Right forelimb (tissue), 1 donor: ENCODE measurements around the gene NDST3.

Experiments used
- DNase-seq: peaks from one replicate; pipeline ENCODE4 v3.0.0-alpha.2; 2018

The NDST3 gene

DNA sequence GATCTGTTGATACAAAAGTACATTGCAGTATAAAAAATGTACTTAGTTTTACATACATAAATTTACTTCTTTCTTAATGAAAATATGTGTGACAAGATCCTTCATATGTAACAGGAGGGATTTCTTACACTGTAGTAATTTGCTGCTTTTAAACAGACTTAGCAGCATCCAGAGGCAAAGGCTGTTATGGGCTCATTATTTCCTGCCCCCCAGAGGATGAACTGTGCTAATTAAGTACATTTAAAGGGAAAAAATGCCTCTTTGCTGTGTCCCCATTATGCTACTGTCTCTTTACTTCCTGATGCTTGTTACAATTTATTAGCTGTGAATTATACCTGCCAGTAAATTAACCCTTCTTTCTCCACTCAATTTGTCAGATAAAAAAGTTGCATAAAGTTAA is 47.1 kb downstream of the NDST3 start:
- no peak for DNase-seq

GRCh38 chr4:118082182-118082581 is 47.9 kb downstream of the NDST3 start:
- DNase-seq, result no peak

DNA sequence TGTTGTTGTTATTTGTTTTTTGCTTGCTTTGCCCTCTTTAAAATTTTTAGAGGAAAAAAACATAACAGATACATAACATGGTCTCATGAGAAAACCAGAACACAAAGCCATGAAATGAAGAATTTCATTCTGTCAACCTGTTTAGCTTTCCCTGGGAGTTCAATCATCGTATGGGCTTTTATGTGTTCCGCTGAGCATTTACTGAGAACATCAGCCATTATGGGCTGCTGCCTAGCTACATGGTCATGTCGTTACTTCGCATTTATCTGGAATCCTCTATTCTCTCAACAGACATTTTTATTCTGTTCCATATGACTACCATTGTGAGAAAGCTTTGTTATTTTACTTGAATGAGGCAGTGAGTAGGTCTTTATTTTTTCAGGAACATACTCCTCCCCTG is 51.4 kb downstream of the NDST3 start:
- no peak for DNase-seq

- no peak for DNase-seq
Measured at GRCh38 chr4:118086344-118086743, 52.1 kb downstream of the NDST3 start.

DNA sequence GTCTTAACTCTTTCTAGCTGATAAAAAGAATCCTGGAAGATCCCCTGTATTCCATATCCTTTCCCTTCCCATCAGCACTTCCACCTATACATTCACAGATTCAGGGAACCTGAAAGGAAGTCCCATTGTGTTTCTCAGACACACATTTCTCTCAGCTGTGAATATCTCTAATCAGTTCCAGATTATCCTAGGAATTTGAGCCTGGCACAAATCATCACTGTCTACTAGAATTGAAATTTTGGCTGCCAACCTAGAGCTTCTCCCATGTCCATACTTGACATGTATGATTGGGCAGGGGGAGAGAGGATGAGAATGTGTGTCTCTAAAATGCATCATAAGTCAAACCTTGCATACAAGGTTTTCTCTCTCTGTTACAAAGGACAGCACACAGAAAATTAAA is 53.1 kb downstream of the NDST3 start:
- no peak for DNase-seq

- no peak for DNase-seq
Measured at GRCh38 chr4:118099106-118099505, 64.8 kb downstream of the NDST3 start.

GRCh38 chr4:118102195-118102594 is 67.9 kb downstream of the NDST3 start:
- DNase-seq, result no peak

DNA sequence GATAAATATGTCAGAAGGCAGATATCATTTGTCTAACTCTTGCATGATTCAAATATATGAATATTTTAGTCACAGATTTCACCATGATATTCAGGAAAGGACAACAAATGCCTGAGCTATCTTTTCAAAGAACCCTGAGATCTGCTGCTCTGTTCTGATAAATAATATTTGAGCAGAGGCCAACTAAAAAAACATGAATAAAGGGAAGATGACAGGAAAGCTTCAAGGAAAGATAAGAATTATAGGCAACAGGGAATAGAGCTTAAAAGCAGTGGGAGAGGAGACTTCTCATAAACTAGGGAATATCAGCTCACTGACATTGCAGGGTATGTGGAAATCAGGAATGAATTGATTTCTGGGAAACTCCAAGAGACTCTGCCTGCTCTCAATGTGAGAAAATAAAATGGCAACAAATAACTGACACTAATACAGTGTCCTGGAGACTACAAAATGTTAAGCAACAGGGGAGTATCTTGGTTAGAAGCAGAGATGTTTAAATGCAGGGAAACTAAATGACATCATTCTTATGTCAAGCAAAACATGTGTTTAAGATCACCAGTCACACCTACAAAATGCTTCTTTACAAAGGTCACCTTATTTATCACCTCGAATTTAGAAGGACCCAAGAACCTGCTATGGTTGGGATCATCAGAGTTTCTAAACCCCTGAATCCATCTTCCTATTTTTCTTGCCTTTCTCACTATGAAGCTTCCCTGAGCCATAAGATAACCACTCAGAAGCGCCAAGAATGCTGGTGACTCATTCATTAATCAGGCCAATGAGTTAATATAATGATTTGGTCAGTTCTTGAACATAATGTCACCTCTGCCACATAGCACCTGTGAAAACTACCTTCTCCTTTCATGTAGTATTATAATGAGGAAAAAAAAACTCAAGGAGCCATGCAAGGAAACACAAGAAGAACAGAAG is 78.1 kb downstream of the NDST3 start:
- no peak for DNase-seq

DNA sequence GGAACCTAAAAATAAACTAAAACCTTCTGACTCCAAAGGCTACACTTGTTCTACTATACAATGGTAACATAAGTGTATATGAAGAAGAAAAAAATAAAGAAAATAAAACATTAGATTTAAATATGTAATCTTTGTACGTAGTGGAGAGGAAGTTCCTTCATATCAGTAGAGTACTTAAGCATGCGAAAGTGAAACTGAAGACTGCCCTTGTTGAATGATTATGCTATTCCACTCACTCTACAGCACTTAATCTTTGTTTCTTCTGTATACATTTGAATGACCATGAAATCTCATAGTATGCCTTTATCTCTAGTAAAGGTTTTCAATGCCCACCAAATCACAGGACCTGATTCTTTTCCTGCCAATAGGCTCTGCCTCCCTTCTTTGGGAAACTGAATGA is 78.9 kb downstream of the NDST3 start:
- DNase-seq, result no peak

- DNase-seq, result no peak
Measured at GRCh38 chr4:118114720-118115119, 80.4 kb downstream of the NDST3 start.

DNA sequence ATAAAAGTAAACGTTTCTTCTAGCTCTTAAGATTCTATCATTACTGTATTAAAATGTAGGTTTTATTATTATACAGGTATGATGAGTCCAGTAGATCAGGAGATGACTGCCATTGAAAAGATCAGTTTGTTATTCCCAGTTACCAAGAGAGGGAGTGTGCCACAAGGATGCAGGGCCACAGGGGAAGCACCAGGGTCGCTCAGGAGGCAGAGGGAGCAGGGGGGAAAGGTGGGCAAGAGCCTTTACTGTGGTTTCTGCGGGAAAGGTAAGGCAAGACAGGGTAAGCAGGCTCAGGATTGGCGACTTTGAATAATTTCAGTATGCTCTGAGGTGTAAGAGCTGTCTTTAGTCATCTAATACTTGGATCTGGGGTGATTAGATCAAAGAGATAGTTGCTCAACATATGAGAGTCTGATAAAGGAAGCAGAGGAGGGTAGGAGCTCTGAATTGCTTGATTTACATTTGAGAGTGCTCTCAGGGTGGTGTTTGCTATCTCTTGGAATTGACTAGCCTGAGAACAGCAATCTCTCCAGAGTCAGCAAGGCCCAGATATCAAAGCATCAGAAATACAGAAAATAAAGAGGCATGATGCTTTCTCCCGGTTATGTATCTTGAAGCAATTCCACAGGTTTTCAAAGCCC is 86.0 kb downstream of the NDST3 start:
- no peak for DNase-seq

- DNase-seq, result no peak
Measured at GRCh38 chr4:118124997-118125396, 90.7 kb downstream of the NDST3 start.

- no peak for DNase-seq
Measured at GRCh38 chr4:118139241-118139640, 105.0 kb downstream of the NDST3 start.

DNA sequence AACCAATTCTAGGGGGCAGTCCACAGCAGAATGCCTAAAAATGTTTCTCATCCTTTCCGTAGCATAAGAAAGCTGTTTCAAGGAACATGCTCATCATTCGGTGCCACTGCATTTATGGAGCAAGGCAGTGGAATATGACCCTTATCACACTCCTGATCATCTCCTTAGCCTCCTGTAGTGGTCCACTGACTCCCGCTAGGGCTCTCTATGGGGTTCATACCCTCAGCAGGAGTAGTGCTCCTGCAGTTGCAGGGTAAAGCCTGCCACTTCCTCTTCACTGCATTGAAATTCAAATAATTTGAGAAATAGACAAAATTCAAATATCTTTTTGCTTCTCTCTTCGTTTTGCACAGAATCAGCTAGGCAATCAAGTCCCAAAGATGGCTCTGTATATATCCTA is 107.0 kb downstream of the NDST3 start:
- DNase-seq, result no peak

DNA sequence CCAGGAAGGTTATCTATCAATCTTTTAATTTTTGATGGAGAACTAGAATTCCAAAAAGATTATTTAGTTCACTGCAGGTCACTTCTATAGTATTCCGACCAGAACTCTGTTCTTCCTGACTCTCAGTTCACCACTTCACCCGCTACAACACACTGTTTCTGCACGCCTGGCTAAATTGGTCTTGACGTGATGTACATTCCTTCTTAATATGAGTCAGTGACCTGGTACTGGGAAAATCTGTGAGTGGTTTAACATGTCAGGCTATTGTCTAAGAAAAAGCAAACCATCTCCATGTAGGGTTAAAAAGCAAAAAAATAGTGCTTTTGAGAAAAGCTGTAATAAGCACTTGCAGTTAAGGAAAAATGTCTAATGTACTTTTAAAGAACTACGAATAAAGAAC is 120.4 kb downstream of the NDST3 start:
- DNase-seq, result no peak

GRCh38 chr4:118155516-118155915 is 121.2 kb downstream of the NDST3 start:
- DNase-seq, result no peak

GRCh38 chr4:118158763-118159375 is 124.6 kb downstream of the NDST3 start:
- DNase-seq, result no peak

- no peak for DNase-seq
Measured at GRCh38 chr4:118167306-118167705, 133.0 kb downstream of the NDST3 start.

DNA sequence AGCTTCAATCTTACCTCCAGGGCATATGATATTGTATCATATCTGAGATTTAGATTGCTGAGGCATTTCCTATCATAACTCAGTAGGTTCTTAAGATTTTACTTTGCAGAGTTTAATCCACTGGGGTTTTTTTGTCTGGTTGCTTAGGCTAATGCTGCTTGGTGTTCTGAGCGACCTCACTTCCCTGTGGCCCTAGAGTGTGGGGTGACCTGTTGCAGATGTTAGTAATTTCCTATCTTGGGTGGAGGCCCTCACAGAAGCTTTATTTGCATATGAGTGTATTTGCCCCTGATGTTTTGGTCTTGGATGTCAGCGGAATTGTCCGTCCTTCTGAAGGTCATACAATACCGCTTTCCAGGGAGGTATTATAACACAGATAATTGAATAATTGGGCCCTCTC is 137.1 kb downstream of the NDST3 start:
- DNase-seq, result no peak

GRCh38 chr4:118173126-118173525 is 138.8 kb downstream of the NDST3 start:
- DNase-seq, result no peak

DNA sequence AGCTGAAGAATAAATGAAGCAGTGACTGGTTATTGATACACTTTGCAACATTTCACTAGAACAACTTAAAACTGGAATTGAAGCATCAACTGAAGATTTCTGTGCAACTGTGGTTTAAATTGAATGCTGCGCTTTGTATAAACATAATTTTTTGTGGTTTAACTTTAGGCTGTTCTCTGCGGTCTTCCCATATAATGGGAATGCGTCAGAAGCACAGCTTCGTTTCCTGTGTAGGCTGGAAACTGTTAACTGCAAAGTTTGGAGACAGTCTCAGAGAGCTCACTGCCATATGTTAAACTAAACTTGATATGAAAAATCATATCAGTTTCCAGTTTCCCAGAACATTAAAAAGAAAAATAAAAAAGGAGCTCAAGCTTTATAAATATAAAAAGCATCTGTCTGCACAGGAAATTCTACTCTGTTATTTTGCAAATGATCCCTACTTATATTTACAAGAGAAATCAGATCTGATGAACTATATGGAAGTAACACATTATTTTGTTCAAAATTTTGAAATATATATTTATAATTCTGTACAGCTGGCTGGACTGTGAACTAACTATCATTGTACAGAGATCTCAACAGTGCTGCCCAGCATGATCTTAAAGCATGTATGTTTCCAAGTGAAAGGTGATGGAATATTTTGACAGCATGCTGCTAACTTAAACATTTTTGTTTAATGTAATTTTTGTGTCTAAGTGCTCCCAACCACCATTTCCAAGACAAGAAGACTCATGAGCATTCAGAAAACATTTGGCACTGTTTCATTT is 139.9 kb downstream of the NDST3 start:
- no peak for DNase-seq

DNA sequence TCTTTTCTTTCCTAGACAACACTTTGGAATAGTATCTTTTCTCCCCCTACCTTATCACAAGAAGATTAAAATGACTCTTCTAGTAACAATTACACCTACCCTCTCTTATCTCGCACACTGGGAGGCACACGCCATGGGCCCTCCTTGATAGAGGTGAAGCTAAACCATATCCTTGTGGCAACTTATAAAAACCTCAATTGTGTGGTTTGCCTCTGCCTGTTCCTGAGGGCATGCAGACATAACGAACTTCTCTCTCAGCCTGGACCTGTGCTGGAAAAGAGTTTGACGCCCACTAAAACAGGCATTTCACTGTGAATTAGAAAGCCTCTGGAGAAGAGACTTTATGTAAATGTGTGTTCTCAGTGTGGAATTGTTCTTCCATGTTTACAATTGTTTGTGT is 141.2 kb downstream of the NDST3 start:
- DNase-seq, result no peak

DNA sequence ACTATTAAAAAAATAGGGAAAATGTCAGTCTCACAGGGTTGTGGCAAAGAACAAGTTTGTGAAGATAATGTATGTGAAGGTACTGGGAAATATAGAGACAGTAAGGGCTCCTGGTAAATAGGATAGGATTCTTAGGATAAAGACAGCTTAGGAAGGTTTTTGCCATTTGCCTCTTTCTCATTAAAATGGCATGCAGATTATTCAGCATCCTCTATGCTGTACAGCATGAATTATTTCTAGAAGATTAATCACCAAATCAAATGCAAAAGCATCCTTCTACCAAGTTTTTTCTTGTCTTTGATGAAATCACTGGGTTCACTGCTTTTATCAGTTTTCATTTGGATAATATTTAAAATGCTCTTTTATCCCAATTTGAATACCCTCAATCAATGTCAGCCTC is 142.8 kb downstream of the NDST3 start:
- DNase-seq, result no peak
